A172 (cell line): ENCODE results near the gene DNAH12. TPM values are rescaled to one million over a fixed set of nuclear protein-coding genes. Genes with fewer than 3 reads are reported as not detected.

Experiments used
- total RNA-seq: library from RNA; depleted of rRNA; stranded (reverse); fragments of >200 nt; shearing (Covaris generic); gene quantifications from 2 replicates; pipeline ENCODE4 v1.2.3, GENCODE V29; 2014; rRNA removed

DNAH12 gene
- total RNA-seq, 1 experiment from 2014 or later, result not detected

Other genes starting within 250 kb of the DNAH12 start
- gene PDE12, start 11.9 kb upstream of the DNAH12 start, total RNA-seq, result 12.2 and 14.0 TPM in 2 replicates
- gene ARF4, start 53.0 kb upstream of the DNAH12 start, total RNA-seq, result 197 and 254 TPM in 2 replicates
- gene DENND6A, start 148.7 kb upstream of the DNAH12 start, total RNA-seq, result 37.2 and 41.0 TPM in 2 replicates
- gene SLMAP, start 212.0 kb upstream of the DNAH12 start, total RNA-seq, result 44.6 and 61.8 TPM in 2 replicates